Activated CD8-positive, alpha-beta T cell treated with anti-CD3 and anti-CD28 coated beads for 36 hours (primary cell): ENCODE results near the gene EXOSC7. TPM values are rescaled to one million over a fixed set of nuclear protein-coding genes. Genes with fewer than 3 reads are reported as not detected.
"Not testable (repeated sequence)": the region's sequence is repeated elsewhere in the genome, so short reads cannot be mapped to it uniquely, and the experiment has no call there.

ENCODE experiments used
- ATAC-seq: fragments of 200-7000 bp; cut with Tn5 transposase; one replicate; pipeline ENCODE4 v1.10.0; 2021; ENCODE audit warnings: mild to moderate bottlenecking, moderate library complexity
- CTCF ChIA-PET: fragments of 350-600 bp; sonication (Branson Sonifier 250); formaldehyde crosslinking; loops from one replicate; lab custom pipeline; 2021; ENCODE audit warnings: antibody characterized with exemption; lab: Charles Lee
- POLR2A ChIA-PET: fragments of 350-600 bp; sonication (Branson Sonifier 250); formaldehyde crosslinking; loops from one replicate; lab custom pipeline; 2021; ENCODE audit warnings: antibody characterized with exemption; lab: Charles Lee
- DNase-seq: peaks from one replicate; pipeline ENCODE4 v3.0.0-alpha.2; 2020
- H3K27ac Mint-ChIP-seq: one replicate; pipeline ENCODE4 v1.8.0; 2021; ENCODE audit warnings: mild to moderate bottlenecking, mixed read lengths
- H3K27me3 Mint-ChIP-seq: one replicate; pipeline ENCODE4 v1.8.0; 2021; ENCODE audit warnings: mixed read lengths
- H3K36me3 Mint-ChIP-seq: one replicate; pipeline ENCODE4 v1.8.0; 2021; ENCODE audit warnings: low read depth, mixed read lengths
- H3K4me1 Mint-ChIP-seq: one replicate; pipeline ENCODE4 v1.8.0; 2021; ENCODE audit warnings: low read depth, mixed read lengths
- H3K4me3 Mint-ChIP-seq: one replicate; pipeline ENCODE4 v1.8.0; 2021; ENCODE audit warnings: mild to moderate bottlenecking, moderate library complexity, mixed read lengths
- H3K9me3 Mint-ChIP-seq: one replicate; pipeline ENCODE4 v1.8.0; 2021; ENCODE audit warnings: mixed read lengths
- CTCF ChIP-seq: fragments of 200-600 bp; IDR thresholded peaks from one replicate; pipeline ENCODE4 v1.8.0; 2022; ENCODE audit warnings: antibody characterized with exemption, mild to moderate bottlenecking
- intact Hi-C: fragments of 100-400 bp; cut with micrococcal nuclease; formaldehyde crosslinking; loops from one replicate; pipeline ENCODE4 v1.10.0; 2022
- total RNA-seq, 2 experiments: library from RNA; stranded (reverse); gene quantifications; one replicate each; pipeline ENCODE4 v1.2.3, GENCODE V29; 2021

The EXOSC7 gene
- total RNA-seq, 2 experiments from 2014 or later: 79.8 to 80.7 TPM

GRCh38 chr3:44942202-44942921 lies 33.7 kb upstream of the EXOSC7 start:
- no peak overlapping the region for H3K27ac Mint-ChIP-seq
- ChIA-PET POLR2A (no interaction called here), CTCF (no interaction called here)
- ATAC-seq: no peak
- no peak for TF ChIP-seq CTCF
- H3K4me1 Mint-ChIP-seq: no peaks in the 10 kb centered on the region
- H3K36me3 Mint-ChIP-seq: peaks cover 17% of the 10 kb centered on the region
- intact Hi-C loops: no loop called here
- no peaks in the 10 kb centered on the region for H3K9me3 Mint-ChIP-seq
- DNase-seq: no peak
- H3K27me3 Mint-ChIP-seq: no peaks in the 10 kb centered on the region
- no peak overlapping the region for H3K4me3 Mint-ChIP-seq

GRCh38 chr3:44948239-44948638 lies 27.8 kb upstream of the EXOSC7 start:
- no peak overlapping the region for H3K27ac Mint-ChIP-seq
- intact Hi-C loops: no loop called here
- CTCF ChIA-PET: interaction anchor here (1.0 kb wide), 1 partner anchor 34 kb away, joined by 3 read pairs; no protein-coding TSS in a partner anchor

GRCh38 chr3:44949770-44950169 lies 26.3 kb upstream of the EXOSC7 start:
- CTCF ChIA-PET, H3K27me3 Mint-ChIP-seq, H3K27ac Mint-ChIP-seq, intact Hi-C loops, H3K36me3 Mint-ChIP-seq, DNase-seq, H3K4me3 Mint-ChIP-seq, H3K9me3 Mint-ChIP-seq, H3K4me1 Mint-ChIP-seq, ATAC-seq: not testable (repeated sequence)
- POLR2A ChIA-PET: interaction anchor here (1.6 kb wide), 1 partner anchor 27 kb away, joined by 6 read pairs; no protein-coding TSS in a partner anchor

More at GRCh38 chr3:44948239-44948638, 27.8 kb upstream of the EXOSC7 start:
- Mint-ChIP-seq H3K4me1 (peaks cover 3% of the 10 kb centered on the region), H3K9me3 (no peaks in the 10 kb centered on the region), H3K4me3 (no peak overlapping the region), H3K27me3 (no peaks in the 10 kb centered on the region), H3K36me3 (peaks cover 2% of the 10 kb centered on the region)
- no peak for TF ChIP-seq CTCF
- POLR2A ChIA-PET: interaction anchor here (0.9 kb wide), 1 partner anchor 180 kb away, joined by 3 read pairs; no protein-coding TSS in a partner anchor
- DNase-seq (no peak), ATAC-seq (no peak)

- no peak overlapping the region for H3K4me3 Mint-ChIP-seq
- peaks cover 7% of the 10 kb centered on the region for H3K4me1 Mint-ChIP-seq
- no peaks in the 10 kb centered on the region for H3K9me3 Mint-ChIP-seq
- no peaks in the 10 kb centered on the region for H3K27me3 Mint-ChIP-seq
- DNase-seq (no peak), ATAC-seq (no peak)
- intact Hi-C loops: no loop called here
- CTCF ChIA-PET: no interaction called here
- peaks cover 1% of the 10 kb centered on the region for H3K36me3 Mint-ChIP-seq
- no peak overlapping the region for H3K27ac Mint-ChIP-seq
- no peak for TF ChIP-seq CTCF
- POLR2A ChIA-PET: interaction anchor here (1.6 kb wide), 1 partner anchor 26 kb away, joined by 6 read pairs; no protein-coding TSS in a partner anchor
Measured at GRCh38 chr3:44950275-44950734, 25.7 kb upstream of the EXOSC7 start.

GRCh38 chr3:44952689-44953088 lies 23.4 kb upstream of the EXOSC7 start:
- CTCF ChIA-PET: interaction anchor here (1.3 kb wide), 1 partner anchor 23 kb away, joined by 3 read pairs; the partner anchor contains the start of genes EXOSC7 and ZDHHC3
- H3K27me3 Mint-ChIP-seq: no peaks in the 10 kb centered on the region
- no peak overlapping the region for H3K27ac Mint-ChIP-seq
- no peak for DNase-seq
- no peak for TF ChIP-seq CTCF
- H3K4me1 Mint-ChIP-seq: peaks cover 7% of the 10 kb centered on the region
- no peak overlapping the region for H3K4me3 Mint-ChIP-seq
- ATAC-seq: no peak
- H3K9me3 Mint-ChIP-seq: no peaks in the 10 kb centered on the region
- intact Hi-C loops: no loop called here
- H3K36me3 Mint-ChIP-seq: peaks cover 1% of the 10 kb centered on the region
- POLR2A ChIA-PET: no interaction called here
